ENCODE measurements around the gene NHSL1.

The NHSL1 gene

GRCh38 chr6:138514860-138515540 lies 15.7 kb upstream of the NHSL1 start:
- no peaks in the 10 kb centered on the region for H3K79me2 ChIP-seq (ENCODE audit: insufficient read depth, low read length)
- H4K20me1 ChIP-seq (ENCODE audit: insufficient read depth, low read length): no peaks in the 10 kb centered on the region
- no peaks in the 10 kb centered on the region for H3F3A ChIP-seq (ENCODE audit: insufficient read depth, low read length)
- no peak overlapping the region for H3K9ac ChIP-seq (ENCODE audit: low read length)
- no peak overlapping the region for H3K4me3 ChIP-seq (ENCODE audit: low read depth, low read length, poor library complexity, severe bottlenecking)
- H3K27me3 ChIP-seq (ENCODE audit: insufficient read depth, low read length): no peaks in the 10 kb centered on the region
- TF ChIP-seq EZH2 (IDR thresholded peaks at IDR 0.05; ENCODE audit: borderline replicate concordance, low read length) (no peak), CTCF (IDR thresholded peaks at IDR 0.05; ENCODE audit: low read length) (no peak)
- no peaks in the 10 kb centered on the region for H3K4me1 ChIP-seq (ENCODE audit: insufficient read depth, low read length, severe bottlenecking)
- H3K9me3 ChIP-seq (ENCODE audit: low read length): no peaks in the 10 kb centered on the region
- no peak overlapping the region for H3K27ac ChIP-seq (ENCODE audit: low read depth, low read length, poor library complexity, severe bottlenecking)
- H2AFZ ChIP-seq (ENCODE audit: low read length): no peak overlapping the region
- no peaks in the 10 kb centered on the region for H3K9me2 ChIP-seq (ENCODE audit: low read depth, low read length)
- no peaks in the 10 kb centered on the region for H3K36me3 ChIP-seq (ENCODE audit: insufficient read depth, low read length)
- no peak overlapping the region for H3K4me2 ChIP-seq (ENCODE audit: low read length)

GRCh38 chr6:138512609-138513008 lies 13.3 kb upstream of the NHSL1 start:
- Histone ChIP-seq H3K4me1 (ENCODE audit: insufficient read depth, low read length, severe bottlenecking) (no peaks in the 10 kb centered on the region), H4K20me1 (ENCODE audit: insufficient read depth, low read length) (no peaks in the 10 kb centered on the region), H3K79me2 (ENCODE audit: insufficient read depth, low read length) (no peaks in the 10 kb centered on the region), H3K27ac (ENCODE audit: low read depth, low read length, poor library complexity, severe bottlenecking) (no peak overlapping the region), H3K27me3 (ENCODE audit: insufficient read depth, low read length) (no peaks in the 10 kb centered on the region), H3F3A (ENCODE audit: insufficient read depth, low read length) (no peaks in the 10 kb centered on the region), H3K4me3 (ENCODE audit: low read depth, low read length, poor library complexity, severe bottlenecking) (no peak overlapping the region), H3K9me3 (ENCODE audit: low read length) (no peaks in the 10 kb centered on the region), H3K9ac (ENCODE audit: low read length) (no peak overlapping the region), H2AFZ (ENCODE audit: low read length) (no peak overlapping the region), H3K9me2 (ENCODE audit: low read depth, low read length) (no peaks in the 10 kb centered on the region), H3K4me2 (ENCODE audit: low read length) (no peak overlapping the region), H3K36me3 (ENCODE audit: insufficient read depth, low read length) (no peaks in the 10 kb centered on the region)
- TF ChIP-seq EZH2 (IDR thresholded peaks at IDR 0.05; ENCODE audit: borderline replicate concordance, low read length) (no peak), CTCF (IDR thresholded peaks at IDR 0.05; ENCODE audit: low read length) (no peak)

GRCh38 chr6:138510093-138510492 lies 10.8 kb upstream of the NHSL1 start:
- TF ChIP-seq CTCF (IDR thresholded peaks at IDR 0.05; ENCODE audit: low read length): no peak
- no peaks in the 10 kb centered on the region for H3K9me2 ChIP-seq (ENCODE audit: low read depth, low read length)
- H3F3A ChIP-seq (ENCODE audit: insufficient read depth, low read length): no peaks in the 10 kb centered on the region
- no peaks in the 10 kb centered on the region for H3K9me3 ChIP-seq (ENCODE audit: low read length)
- no peak overlapping the region for H3K9ac ChIP-seq (ENCODE audit: low read length)
- H3K27me3 ChIP-seq (ENCODE audit: insufficient read depth, low read length): no peaks in the 10 kb centered on the region
- no peaks in the 10 kb centered on the region for H3K36me3 ChIP-seq (ENCODE audit: insufficient read depth, low read length)
- no peaks in the 10 kb centered on the region for H3K4me1 ChIP-seq (ENCODE audit: insufficient read depth, low read length, severe bottlenecking)
- H4K20me1 ChIP-seq (ENCODE audit: insufficient read depth, low read length): no peaks in the 10 kb centered on the region
- no peak overlapping the region for H3K27ac ChIP-seq (ENCODE audit: low read depth, low read length, poor library complexity, severe bottlenecking)
- H2AFZ ChIP-seq (ENCODE audit: low read length): no peak overlapping the region
- no peaks in the 10 kb centered on the region for H3K79me2 ChIP-seq (ENCODE audit: insufficient read depth, low read length)
- no peak overlapping the region for H3K4me3 ChIP-seq (ENCODE audit: low read depth, low read length, poor library complexity, severe bottlenecking)
- H3K4me2 ChIP-seq (ENCODE audit: low read length): no peak overlapping the region
